Activated CD4-positive, alpha-beta T cell treated with anti-CD3 and anti-CD28 coated beads for 24 hours (primary cell): ENCODE data around the gene TMEM151B.
"Not testable (repeated sequence)": the region's sequence is repeated elsewhere in the genome, so short reads cannot be mapped to it uniquely, and the experiment has no call there.

Experiments
- DNase-seq, 2 donors: peaks; one replicate each; pipeline ENCODE4 v3.0.0-alpha.2; 2020; ENCODE audit warnings: low read depth in 2 of 2

TMEM151B gene

GRCh38 chr6:44269921-44270525 lies at the start of gene TMEM151B:
TSS of gene TMEM151B (plus strand) at chr6:44270450. CDS start at chr6:44270743, 293 bp downstream.
- no peak for DNase-seq

DNA sequence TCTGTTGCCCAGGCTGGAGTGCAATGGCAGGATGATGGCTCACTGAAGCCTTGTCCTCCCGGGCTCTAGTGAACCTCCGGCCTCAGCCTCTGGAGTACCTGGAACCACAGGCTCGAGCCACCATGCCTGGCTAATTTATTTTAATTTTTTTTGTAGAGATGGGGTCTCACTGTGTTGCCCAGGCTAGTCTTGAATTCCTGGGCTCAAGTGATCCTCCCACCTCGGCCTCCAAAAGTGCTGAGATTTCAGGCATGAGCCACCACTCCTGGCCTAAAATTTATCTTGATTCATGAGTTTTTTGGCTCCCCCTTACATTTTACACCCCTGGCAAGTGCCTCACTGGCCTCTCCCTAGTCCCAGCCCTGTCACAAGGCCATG lies 49.3 kb upstream of the TMEM151B start:
- no peak for DNase-seq

GRCh38 chr6:44221291-44221960 lies 48.8 kb upstream of the TMEM151B start:
- peak; percentile 52 to 68 for DNase-seq

GRCh38 chr6:44221961-44222335 lies 48.3 kb upstream of the TMEM151B start:
- DNase-seq: no peak

DNA sequence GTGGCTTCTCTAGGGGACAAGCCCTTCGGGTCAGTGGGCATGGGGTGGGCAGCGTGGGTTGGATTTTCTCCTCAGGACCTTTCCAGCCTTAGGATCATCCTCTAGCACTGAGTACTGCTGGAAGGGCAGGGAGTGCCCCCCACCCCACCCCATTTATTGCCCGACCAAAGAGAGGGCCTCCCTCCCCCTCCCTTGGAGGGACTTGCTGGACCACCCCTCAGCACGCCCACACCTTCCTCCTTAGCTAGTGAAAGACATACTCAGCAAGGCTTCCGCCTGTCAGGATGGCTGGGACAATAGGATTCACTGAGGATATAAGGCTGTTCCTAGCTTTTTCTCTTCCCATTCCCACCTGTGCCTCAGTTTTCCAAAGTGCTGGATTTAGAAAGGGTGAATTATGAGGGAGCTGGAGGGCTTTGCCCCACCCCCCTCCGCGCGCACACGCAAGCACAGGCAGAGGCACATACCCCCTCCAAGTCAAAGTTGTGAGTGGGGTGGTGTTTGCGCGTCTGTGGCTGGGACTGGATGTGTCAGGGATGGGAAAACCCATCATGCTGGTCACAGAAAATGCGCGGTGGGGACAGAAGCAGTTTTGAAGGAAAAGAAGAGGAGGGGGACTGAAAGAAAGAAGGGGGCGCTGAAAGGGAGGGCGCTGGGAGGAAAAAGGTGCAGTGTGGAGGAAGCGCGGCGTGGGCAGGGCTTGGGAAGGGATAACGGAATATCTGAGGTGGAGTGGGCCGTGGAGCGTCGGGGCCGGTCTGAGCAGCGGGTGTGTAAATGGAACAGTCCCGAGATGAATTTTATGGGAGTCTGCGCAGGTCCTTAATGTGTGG lies 47.5 kb upstream of the TMEM151B start:
- DNase-seq: no peak

- peak; percentile 77 for DNase-seq
These were observed 46.8 kb upstream of the TMEM151B start, which contains the start of gene SLC29A1 for GRCh38 chr6:44223319-44224028. TSS of gene SLC29A1 (plus strand) at chr6:44223595. CDS start at chr6:44227314, 3,719 bp downstream.

DNA sequence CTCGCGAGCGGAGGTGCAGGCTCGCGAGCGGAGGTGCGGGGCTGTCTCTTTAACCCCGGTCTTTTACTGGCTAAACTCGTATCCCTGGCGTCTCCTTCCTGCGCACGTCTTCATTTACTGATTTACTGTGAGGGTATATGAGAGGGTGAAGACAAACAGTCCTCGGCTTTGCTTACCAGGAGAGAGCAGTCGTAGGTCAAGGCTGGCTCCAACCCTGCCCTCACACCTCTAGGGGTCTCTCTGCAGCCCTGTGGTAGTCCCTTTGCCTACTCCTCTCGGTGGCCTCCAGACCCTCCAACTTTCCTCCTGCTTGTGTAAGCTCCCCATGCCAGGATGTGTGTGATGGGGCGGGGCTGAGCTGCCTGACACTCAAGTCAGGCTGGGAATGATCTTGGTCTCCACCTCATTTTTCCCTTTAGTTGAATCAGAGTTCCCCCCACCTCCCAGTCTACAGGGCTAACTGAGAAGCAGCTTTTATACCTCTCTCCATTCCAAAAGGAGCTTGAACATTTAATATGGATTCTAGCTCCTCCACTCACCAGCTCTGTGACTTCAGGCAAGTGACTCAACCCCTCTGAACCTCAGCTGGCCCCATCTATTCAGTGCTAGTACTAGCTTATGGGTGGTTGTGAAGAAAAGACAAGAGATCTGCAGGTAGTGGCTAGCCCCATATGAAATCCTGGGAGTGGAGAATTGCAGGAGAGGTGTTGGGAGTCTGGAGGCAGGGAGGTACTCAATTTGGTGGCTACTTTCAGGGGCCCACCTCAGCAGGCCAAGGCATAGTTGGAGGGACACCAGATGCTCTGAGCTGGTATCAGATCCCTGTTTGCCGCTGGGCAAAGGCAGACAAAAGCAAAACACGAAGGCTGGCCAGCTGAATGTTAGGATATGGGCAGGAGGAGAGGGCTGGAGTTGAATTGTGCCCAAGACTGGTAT lies 46.0 kb upstream of the TMEM151B start:
- DNase-seq: no peak

GRCh38 chr6:44224965-44225305 lies 45.3 kb upstream of the TMEM151B start:
- DNase-seq: no peak

DNA sequence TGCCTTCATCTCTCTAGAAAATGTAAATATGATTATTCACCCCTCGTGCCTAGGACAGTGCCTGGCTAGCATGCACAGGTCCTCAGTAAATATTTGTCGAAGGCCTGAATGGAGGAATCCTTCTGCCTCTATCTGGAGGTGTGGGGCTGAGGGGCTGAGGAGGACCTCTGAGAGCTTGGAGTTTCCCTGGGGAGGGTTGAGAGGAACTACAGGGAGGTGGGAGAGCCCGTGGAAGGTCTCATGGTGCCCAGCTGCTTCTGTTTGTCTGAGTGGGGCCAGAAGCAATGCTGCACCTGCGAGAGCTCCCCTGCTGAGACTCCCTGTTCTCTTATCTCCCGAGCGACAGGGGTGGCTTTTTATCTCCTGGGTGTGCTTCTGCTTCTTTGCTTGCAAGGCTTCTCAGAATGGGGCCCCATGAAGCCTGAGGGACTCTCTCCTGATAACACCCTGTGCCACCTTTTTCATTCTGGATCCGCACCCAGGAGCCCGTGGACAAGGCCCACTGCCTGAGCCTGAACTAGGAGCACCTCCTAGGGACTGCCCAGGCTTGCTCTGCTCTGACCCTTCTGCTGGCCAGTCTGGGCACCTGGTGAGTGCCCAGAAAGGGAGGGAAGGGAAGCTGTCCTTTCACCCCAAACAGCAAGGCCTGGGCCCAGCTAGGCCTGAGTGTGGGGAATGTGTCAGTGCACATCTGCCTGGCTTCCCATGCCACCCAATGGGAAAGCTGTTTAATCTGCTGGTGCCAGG lies 44.5 kb upstream of the TMEM151B start:
- no peak for DNase-seq

GRCh38 chr6:44226368-44227147 lies 43.7 kb upstream of the TMEM151B start:
- no peak for DNase-seq

DNA sequence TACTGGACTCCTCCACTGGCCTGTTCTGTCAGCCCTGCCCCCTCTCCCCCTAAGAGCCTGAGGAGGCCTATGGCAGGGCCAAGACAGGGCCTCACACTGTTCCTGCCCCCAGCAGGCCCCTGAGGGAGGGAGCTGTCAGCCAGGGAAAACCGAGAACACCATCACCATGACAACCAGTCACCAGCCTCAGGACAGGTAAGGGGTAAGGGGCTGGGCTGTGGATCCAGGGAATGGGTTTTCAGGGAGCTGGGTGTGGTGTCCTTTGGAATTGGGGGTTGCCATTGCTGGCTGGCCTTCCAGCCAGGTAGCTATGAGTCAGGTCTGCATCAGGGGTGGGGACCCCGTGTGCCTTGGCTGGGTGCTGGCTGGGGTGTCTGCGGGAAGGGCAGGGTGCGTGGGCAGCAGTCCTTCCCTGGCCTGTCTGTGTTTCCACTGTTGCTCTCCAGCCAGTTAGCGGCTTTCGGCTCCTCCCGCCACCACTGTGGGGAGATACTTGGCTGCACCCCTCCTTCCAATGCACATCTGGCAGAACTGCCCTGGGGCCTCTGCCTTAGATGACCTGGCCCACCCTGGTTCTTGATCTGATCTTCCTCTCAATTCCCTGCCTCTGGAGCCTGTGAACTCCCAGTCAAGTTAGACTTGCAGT lies 43.0 kb upstream of the TMEM151B start:
- no peak for DNase-seq

DNA sequence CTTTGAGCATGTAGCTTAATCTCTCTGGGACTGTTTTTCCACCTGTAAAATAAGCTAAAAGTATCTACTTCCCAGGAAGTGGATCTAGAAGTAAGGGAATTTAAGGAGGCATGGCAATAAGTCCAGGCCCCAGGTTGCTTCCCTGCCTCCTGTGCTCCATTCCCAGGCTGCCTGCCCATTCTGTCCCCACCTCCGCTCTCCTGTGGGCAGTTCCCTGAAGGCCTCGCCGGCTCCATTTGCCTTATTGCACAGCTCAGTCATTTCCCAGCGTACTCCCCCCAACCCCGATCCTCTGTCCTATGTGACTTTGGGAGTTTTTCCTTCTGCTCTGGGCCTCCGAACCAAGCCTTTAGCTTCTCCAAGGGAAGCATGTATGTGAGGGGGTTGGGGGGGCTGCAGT lies 42.2 kb upstream of the TMEM151B start:
- no peak for DNase-seq

GRCh38 chr6:44228433-44228832 lies 41.8 kb upstream of the TMEM151B start:
- DNase-seq: no peak

DNA sequence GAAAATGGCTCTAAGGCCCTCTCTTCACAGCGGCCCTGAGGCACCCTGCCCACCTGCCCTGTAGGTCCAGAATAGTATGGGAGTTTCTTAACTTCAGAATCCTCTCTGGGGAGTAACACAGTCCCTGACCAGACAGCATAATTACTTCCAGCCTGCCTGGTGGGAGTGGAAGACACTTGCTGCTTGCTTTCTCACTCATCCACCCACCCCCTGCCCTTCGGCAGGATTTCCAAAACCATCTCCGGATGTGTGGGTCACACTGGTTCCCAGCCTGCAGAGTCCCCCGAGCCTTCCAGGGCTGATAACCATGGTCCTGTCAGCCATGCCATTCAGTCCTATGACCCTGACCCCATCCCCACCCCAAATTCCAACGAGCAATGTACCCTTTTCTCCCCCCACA lies 41.4 kb upstream of the TMEM151B start:
- DNase-seq: no peak

DNA sequence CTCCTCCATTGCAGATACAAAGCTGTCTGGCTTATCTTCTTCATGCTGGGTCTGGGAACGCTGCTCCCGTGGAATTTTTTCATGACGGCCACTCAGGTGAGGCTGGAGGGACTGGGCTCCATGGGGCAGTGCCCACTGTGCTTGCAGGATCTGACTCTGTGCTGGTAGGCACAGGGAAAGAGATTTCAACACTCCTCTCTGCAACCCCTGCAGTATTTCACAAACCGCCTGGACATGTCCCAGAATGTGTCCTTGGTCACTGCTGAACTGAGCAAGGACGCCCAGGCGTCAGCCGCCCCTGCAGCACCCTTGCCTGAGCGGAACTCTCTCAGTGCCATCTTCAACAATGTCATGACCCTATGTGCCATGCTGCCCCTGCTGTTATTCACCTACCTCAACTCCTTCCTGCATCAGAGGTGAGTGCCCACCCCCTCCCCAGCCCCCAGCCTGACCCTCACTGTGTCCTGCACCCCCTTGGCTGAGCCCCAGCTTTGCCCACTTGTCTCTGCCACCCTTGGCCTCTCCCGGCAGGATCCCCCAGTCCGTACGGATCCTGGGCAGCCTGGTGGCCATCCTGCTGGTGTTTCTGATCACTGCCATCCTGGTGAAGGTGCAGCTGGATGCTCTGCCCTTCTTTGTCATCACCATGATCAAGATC lies 40.7 kb upstream of the TMEM151B start:
- no peak for DNase-seq

DNA sequence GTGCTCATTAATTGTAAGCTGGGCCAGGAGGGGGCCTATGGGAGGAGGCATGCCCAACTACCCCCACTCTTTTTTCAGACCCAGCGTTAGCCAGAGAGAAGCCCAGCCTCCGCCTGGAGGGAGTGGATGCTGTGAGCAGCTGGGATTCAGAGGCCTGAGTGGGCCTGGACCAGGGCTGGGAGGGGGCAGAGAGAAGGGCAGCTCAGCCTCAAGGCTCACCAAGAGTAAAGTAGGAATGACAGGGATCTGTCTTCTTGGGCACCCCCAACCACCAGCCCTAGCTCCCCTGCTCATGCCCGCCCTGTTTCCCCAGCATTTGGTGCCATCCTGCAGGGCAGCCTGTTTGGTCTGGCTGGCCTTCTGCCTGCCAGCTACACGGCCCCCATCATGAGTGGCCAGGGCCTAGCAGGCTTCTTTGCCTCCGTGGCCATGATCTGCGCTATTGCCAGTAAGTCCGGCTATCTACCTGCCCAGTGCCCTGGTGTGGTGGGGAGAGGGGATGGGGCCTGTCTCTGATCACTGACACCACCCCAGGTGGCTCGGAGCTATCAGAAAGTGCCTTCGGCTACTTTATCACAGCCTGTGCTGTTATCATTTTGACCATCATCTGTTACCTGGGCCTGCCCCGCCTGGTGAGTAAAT lies 40.1 kb upstream of the TMEM151B start:
- DNase-seq: no peak

DNA sequence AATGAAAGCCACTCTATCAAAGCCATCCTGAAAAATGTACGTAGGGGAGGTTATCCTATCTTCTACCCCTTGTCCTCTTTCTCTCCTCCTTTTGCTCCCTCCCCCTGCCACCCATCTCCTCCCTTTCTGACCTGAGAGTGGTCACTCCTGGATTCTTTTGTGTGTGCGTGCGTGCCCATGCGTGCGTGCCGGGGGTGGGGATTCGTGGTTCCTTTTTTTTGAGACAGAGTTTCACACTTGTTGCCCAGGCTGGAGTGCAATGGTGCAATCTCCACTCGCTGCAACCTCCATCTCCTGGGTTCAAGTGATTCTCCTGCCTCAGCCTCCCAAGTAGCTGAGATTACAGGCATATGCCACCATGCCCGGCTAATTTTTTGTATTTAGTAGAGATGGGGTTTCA lies 38.8 kb upstream of the TMEM151B start:
- DNase-seq: not testable (repeated sequence)
